Breast epithelium (tissue), 4 donors: ENCODE results near the gene PDK2. TPM values are rescaled to one million over a fixed set of nuclear protein-coding genes. Genes with fewer than 3 reads are reported as not detected.

ENCODE experiments used
- DNase-seq, 2 donors: peaks; one replicate each; pipeline ENCODE4 v3.0.0-alpha.2; 2019; ENCODE audit warnings: low spot score in 2 of 2
- H3K27ac ChIP-seq, 2 donors: fragments of 200-600 bp; sonication (generic) in 1 of 2; one replicate each; pipeline ENCODE4 v1.5.1; 2016 to 2019; ENCODE audit warnings: mild to moderate bottlenecking in 1 of 2
- H3K27me3 ChIP-seq, 2 donors: fragments of 200-600 bp; sonication (generic) in 1 of 2; one replicate each; pipeline versions ENCODE4 v1.5.1 to v1.6.0; 2017 to 2019; ENCODE audit warnings: control low read depth in 1 of 2, mild to moderate bottlenecking in 1 of 2
- H3K36me3 ChIP-seq: fragments of 200-600 bp; one replicate; pipeline ENCODE4 v1.5.1; 2019
- H3K4me1 ChIP-seq, 2 donors: fragments of 200-600 bp; sonication (generic); one replicate each; pipeline ENCODE4 v1.5.1; 2016 to 2019; ENCODE audit warnings: control low read depth in 1 of 2
- H3K4me3 ChIP-seq, 3 donors: fragments of 200-600 bp; sonication (generic); 1 replicate in 2 of 3; 2 replicates in 1 of 3; pipeline ENCODE4 v1.5.1; 2016 to 2019; ENCODE audit warnings: mild to moderate bottlenecking in 3 of 3, moderate library complexity in 2 of 3
- H3K9me3 ChIP-seq, 2 donors: fragments of 200-600 bp; sonication (generic) in 1 of 2; one replicate each; pipeline ENCODE4 v1.5.1; 2016 to 2019; ENCODE audit warnings: control low read depth in 1 of 2
- CTCF ChIP-seq, 3 donors: fragments of 450-650 bp; IDR thresholded peaks; one replicate each; pipeline ENCODE4 v1.5.1; 2016 to 2017; ENCODE audit warnings: antibody characterized with exemption in 3 of 3, mild to moderate bottlenecking in 3 of 3, moderate library complexity in 3 of 3
- POLR2A ChIP-seq: fragments of 450-650 bp; IDR thresholded peaks from one replicate; pipeline ENCODE4 v1.6.1; 2016; ENCODE audit warnings: antibody characterized with exemption, mild to moderate bottlenecking, moderate library complexity
- POLR2AphosphoS5 ChIP-seq, 3 donors: sonication (generic); formaldehyde crosslinking; IDR thresholded peaks; one replicate each; pipeline ENCODE4 v1.6.1; 2017; ENCODE audit warnings: antibody characterized with exemption in 3 of 3
- intact Hi-C: fragments of 100-400 bp; cut with DNase I; formaldehyde crosslinking; loops from one replicate; pipeline ENCODE4 v1.15.1; 2023; ENCODE audit warnings: low total_unique reads
- total RNA-seq, 3 donors: library from RNA; depleted of rRNA; stranded (reverse); fragments of >200 nt; gene quantifications; one replicate each; pipeline ENCODE4 v1.1.0, GENCODE V29; 2016

The PDK2 gene
- total RNA-seq, 3 donors from 2014 or later, result 28.2 to 53.4 (median 30.5) TPM

DNA sequence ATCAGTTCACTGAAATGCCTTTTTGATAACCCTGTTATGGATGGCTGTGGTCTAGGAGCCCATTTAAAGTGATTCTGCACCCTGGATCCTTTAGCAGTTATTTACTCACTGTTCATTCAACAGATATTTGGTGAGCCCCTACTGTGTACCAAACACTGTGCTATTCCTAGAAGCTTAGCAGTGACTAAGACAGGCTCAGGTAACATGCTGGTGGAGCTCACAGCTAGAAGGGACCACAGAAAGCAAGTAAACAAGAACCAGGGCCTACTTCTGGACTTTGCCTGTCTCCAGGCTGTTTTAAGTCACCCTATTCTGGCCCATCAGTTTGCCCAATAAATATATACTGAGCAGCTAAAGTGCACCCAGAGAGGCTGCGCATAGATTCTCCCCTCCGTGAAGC lies 28.2 kb upstream of the PDK2 start:
- Histone ChIP-seq H3K4me3 (no peak overlapping the region), H3K9me3 (no peaks in the 10 kb centered on the region), H3K27me3 (no peaks in the 10 kb centered on the region), H3K27ac (no peak overlapping the region), H3K4me1 (peaks cover 18 to 19% of the 10 kb centered on the region in 2 donors), H3K36me3 (peaks cover 8% of the 10 kb centered on the region)
- intact Hi-C loops, result no loop called here
- DNase-seq, result no peak
- TF ChIP-seq POLR2A (no peak), CTCF (IDR thresholded peaks at IDR 0.05) (no peak), POLR2AphosphoS5 (IDR thresholded peaks at IDR 0.05) (no peak)

GRCh38 chr17:50067996-50068395 lies 27.2 kb upstream of the PDK2 start:
- Histone ChIP-seq H3K9me3 (no peaks in the 10 kb centered on the region), H3K4me3 (no peak overlapping the region), H3K4me1 (peaks cover 14 to 16% of the 10 kb centered on the region in 2 donors), H3K27ac (no peak overlapping the region), H3K36me3 (peaks cover 8% of the 10 kb centered on the region), H3K27me3 (no peaks in the 10 kb centered on the region)
- intact Hi-C loops, result no loop called here
- DNase-seq, result no peak
- TF ChIP-seq CTCF (IDR thresholded peaks at IDR 0.05) (no peak), POLR2A (no peak), POLR2AphosphoS5 (IDR thresholded peaks at IDR 0.05) (no peak)

GRCh38 chr17:50070908-50071680 lies 24.1 kb upstream of the PDK2 start:
- H3K27ac ChIP-seq, result no peak overlapping the region
- no peaks in the 10 kb centered on the region for H3K27me3 ChIP-seq
- no peak for DNase-seq
- intact Hi-C loops, result no loop called here
- H3K4me3 ChIP-seq, result no peak overlapping the region
- TF ChIP-seq POLR2AphosphoS5 (IDR thresholded peaks at IDR 0.05) (no peak), POLR2A (no peak), CTCF (IDR thresholded peaks at IDR 0.05) (no peak)
- H3K9me3 ChIP-seq, result no peaks in the 10 kb centered on the region
- no peaks in the 10 kb centered on the region for H3K4me1 ChIP-seq
- H3K36me3 ChIP-seq, result peaks cover 8% of the 10 kb centered on the region

DNA sequence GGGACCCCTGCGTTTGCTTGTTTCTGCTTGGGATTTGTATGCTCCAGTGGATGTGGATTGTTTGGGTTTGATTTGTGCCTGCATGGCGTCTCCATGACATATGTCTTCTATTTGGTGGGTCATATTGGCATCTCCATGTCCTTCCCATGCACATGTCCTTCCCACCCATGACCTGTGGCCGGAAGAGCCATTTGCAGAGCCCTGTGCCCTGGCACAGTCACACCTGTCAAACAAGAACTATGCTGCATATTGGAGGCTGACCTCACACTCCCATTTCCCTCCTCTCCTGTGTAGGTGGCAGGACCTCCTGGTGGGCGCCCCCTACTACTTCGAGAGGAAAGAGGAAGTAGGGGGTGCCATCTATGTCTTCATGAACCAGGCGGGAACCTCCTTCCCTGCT lies 23.5 kb upstream of the PDK2 start:
- H3K27ac ChIP-seq, result no peak overlapping the region
- intact Hi-C loops, result no loop called here

More for the DNA sequence above, 23.5 kb upstream of the PDK2 start:
- no peak for DNase-seq
- Histone ChIP-seq H3K36me3 (peaks cover 8% of the 10 kb centered on the region), H3K4me1 (no peaks in the 10 kb centered on the region), H3K9me3 (no peaks in the 10 kb centered on the region), H3K4me3 (no peak overlapping the region), H3K27me3 (no peaks in the 10 kb centered on the region)
- no peak for TF ChIP-seq POLR2A
- TF ChIP-seq CTCF (IDR thresholded peaks at IDR 0.05), result no peak
- TF ChIP-seq POLR2AphosphoS5 (IDR thresholded peaks at IDR 0.05), result no peak
